Measurements from ENCODE around the gene AURKA.
"Not testable (repeated sequence)": the region's sequence is repeated elsewhere in the genome, so short reads cannot be mapped to it uniquely, and the experiment has no call there.

DNA sequence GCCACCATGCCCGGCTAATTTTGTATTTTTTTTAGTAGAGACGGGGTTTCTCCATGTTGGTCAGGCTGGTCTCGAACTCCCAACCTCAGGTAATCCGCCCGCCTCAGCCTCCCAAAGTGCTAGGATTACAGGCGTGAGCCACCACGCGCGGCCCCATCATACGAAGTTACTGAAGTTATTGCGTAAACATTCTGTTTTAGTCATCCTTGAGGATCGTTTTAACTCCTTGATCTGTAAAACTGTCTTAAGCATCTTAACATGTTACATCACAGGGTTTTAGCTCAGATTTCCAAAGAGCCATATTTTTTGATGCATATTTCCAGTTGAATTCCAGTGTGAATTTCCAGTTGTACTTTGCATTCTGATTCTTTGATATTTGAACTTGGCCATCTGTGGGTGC lies 13.3 kb upstream of the AURKA start:
- TF ChIP-seq, protein P1, sequence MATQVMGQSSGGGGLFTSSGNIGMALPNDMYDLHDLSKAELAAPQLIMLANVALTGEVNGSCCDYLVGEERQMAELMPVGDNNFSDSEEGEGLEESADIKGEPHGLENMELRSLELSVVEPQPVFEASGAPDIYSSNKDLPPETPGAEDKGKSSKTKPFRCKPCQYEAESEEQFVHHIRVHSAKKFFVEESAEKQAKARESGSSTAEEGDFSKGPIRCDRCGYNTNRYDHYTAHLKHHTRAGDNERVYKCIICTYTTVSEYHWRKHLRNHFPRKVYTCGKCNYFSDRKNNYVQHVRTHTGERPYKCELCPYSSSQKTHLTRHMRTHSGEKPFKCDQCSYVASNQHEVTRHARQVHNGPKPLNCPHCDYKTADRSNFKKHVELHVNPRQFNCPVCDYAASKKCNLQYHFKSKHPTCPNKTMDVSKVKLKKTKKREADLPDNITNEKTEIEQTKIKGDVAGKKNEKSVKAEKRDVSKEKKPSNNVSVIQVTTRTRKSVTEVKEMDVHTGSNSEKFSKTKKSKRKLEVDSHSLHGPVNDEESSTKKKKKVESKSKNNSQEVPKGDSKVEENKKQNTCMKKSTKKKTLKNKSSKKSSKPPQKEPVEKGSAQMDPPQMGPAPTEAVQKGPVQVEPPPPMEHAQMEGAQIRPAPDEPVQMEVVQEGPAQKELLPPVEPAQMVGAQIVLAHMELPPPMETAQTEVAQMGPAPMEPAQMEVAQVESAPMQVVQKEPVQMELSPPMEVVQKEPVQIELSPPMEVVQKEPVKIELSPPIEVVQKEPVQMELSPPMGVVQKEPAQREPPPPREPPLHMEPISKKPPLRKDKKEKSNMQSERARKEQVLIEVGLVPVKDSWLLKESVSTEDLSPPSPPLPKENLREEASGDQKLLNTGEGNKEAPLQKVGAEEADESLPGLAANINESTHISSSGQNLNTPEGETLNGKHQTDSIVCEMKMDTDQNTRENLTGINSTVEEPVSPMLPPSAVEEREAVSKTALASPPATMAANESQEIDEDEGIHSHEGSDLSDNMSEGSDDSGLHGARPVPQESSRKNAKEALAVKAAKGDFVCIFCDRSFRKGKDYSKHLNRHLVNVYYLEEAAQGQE (IDR thresholded peaks at IDR 0.05) = not testable (repeated sequence)
- TF ChIP-seq, protein P2, sequence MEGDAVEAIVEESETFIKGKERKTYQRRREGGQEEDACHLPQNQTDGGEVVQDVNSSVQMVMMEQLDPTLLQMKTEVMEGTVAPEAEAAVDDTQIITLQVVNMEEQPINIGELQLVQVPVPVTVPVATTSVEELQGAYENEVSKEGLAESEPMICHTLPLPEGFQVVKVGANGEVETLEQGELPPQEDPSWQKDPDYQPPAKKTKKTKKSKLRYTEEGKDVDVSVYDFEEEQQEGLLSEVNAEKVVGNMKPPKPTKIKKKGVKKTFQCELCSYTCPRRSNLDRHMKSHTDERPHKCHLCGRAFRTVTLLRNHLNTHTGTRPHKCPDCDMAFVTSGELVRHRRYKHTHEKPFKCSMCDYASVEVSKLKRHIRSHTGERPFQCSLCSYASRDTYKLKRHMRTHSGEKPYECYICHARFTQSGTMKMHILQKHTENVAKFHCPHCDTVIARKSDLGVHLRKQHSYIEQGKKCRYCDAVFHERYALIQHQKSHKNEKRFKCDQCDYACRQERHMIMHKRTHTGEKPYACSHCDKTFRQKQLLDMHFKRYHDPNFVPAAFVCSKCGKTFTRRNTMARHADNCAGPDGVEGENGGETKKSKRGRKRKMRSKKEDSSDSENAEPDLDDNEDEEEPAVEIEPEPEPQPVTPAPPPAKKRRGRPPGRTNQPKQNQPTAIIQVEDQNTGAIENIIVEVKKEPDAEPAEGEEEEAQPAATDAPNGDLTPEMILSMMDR (IDR thresholded peaks at IDR 0.05; ENCODE audit: low read depth, low read length, missing input control) = not testable (repeated sequence)
- TF ChIP-seq, protein P3, sequence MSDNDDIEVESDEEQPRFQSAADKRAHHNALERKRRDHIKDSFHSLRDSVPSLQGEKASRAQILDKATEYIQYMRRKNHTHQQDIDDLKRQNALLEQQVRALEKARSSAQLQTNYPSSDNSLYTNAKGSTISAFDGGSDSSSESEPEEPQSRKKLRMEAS (IDR thresholded peaks at IDR 0.05) = not testable (repeated sequence)

All from liver (tissue), 2 donors.